Stimulated activated CD4-positive, alpha-beta T cell treated with anti-CD3 and anti-CD28 coated beads, Interleukin-12 subunit alpha, Interleukin-12 subunit beta, amount 100 ng/mL, for 48 hours (primary cell): ENCODE measurements around the gene PCBP4.
"Not testable (repeated sequence)": the region's sequence is repeated elsewhere in the genome, so short reads cannot be mapped to it uniquely, and the experiment has no call there.

Source experiments
- DNase-seq, 3 donors: peaks; one replicate each; pipeline ENCODE4 v3.0.0-alpha.2; 2020; ENCODE audit warnings: low read depth in 2 of 3, low spot score in 1 of 3

Gene PCBP4

DNA sequence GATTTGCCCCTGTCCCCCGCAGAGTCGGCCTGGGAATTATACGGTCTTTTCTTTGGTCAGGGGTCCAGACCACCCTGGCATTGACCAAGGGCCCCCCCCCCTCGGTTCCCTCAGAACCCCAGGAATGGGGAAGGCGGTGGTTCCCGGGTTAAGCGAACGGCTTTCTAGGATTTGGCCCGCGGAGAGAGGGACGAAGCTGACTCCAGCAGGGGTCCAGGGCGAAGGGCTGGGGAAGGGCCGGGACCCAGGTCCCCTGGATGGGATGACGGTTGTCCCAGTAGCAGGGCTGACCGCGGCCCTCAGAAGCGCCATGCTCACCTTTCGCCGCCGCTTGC, 25.8 kb downstream of the PCBP4 start:
- no peak for DNase-seq

DNA sequence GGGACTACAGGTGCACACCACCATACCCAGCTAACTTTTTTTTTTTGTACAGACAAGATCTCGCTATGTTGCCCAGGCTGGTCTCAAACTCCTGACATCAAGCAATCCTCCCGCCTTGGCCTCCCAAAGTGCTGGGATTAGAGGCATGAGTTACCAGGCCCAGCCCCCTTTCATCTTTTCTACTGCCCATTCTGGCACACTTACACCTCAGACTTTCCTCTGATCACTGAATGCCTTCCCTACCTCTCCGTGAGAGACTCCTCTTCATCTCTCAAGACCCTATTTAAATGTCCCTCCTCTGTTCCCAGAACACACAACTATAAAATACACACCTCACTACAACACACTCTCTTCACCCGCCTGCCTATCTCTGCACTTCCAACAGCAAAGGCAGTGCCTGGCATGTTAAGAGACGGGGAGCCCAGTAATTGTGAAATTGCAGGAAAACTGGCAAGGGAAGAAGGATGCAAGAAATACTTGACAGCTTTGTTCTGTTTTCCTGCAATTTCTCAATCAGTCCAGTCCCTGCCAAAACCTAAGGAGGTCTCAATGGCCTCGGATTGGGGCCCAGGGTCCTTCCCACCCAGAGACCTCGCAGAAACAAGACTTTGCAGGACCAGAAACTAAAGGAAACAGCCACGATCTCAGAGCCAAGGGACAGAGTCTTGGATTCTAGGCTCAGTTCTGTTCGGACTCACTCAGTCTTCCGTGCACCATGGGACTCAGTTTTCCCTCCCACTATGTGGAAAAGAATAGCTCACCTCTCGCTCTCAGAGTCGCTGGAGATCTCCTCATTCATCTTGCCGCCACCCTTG, 26.4 kb downstream of the PCBP4 start:
- no peak for DNase-seq

DNA sequence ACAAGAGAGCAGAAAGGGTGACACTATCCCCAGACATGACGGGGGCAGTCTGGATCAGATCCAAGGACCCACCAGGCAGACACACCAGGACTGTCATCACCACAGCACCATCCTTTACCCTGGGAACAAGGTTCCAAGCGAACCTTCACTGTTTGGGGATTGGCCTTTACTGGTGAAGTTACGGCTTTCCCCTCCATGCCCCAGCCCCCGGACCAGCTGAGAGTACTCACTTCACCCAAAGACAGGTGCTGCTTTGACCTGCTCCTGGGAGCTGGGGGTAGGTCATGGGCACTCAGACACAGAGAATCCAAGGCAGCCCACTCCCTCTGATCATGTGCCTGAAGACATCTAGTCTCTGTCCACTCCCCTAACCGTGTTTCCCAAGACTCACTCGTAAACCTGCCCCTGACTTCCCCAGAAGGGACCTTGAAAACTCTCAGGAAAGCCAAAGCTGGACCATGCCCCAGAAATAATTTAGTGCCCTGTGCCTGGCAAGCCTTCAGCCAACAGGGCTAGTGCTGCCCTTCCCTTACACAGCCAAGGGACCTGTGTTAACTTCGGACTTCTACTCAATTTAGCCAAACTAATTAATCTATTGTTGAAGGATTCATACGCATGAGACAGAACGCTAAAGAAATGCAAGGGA, 28.4 kb downstream of the PCBP4 start:
- no peak for DNase-seq

DNA sequence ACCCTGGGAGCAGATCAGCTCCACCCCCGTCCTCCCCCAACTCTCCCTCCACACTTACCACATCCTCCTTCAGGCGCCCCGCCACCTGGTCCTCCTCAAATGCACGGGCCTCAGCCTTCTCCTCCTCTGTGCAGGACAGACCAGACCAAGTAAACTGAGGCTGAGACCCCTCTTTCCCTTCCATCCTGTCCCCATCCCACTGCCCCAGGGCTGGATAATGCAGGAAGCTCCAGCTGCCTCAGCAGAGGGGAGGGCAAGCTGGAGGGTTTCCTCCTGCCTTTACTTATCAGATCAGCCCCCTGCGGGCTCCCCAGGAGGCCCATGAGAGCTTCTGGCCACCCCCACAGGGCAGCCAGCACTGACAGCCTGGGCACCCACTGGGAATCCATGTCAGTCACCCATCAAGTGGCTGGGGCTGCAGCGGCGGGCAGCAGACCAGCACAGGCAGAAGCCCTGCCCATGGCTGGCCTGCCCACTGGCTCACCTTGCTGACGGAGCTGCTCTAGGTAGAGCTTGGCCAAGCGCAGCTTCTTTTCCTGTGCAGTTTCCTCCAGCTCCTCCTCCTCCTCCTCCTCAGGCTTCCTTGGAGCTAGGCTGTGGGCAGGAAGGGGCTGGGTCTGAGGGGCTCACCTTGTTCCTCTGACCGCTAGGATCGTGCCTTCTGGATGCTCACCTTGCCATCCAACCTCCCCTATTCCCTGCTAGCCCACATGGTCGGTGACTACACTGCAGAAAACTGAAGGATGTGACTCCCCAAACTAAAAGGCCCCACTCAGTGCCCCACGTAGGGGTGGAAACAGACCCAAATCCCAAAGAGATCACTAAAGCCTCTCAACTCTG, 29.4 kb downstream of the PCBP4 start:
- no peak for DNase-seq

GRCh38 chr3:51937014-51937413, 30.2 kb downstream of the PCBP4 start:
- DNase-seq, result no peak

DNA sequence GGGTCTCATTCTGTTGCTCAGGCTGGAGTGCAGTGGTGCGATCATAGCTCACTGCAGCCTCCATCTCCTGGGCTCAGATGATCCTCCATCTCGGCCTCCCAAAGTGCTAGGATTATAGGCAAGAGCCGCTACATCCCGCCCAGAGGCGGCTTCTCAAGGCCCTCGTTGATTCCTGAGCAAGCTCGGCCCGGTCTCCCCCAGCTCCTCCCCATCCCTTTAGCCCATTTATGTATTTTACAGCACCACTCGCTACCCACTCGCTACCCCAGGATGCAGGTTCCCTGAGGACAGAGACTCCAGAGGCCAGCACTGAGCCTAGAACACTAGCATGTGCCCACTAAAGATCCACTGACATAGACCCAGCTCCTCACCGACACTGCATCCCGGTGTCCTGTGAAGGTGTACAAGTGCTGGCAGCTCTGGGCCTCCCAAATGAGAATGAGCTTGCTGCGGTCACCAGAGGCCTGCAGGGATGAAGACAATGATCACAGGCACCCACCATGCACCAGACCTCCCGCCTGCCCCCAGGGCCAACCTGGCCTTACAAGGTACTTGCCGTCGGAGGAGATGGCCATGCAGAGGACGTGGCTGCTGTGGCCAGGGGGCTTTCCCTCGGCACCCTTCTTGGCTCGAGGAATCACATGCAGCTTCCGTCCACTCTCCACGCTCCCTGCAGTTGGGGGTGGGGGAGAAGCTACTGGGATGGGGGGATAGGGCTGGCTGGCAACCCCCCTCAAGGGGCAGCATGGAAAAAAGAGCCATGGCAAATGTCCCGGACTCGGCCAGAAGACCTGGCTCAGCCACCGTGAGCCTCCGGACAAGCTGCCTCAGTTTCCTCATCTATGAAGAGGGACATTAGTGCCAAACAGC, 31.1 kb downstream of the PCBP4 start:
- no peak for DNase-seq

- no peak for DNase-seq
Measured at GRCh38 chr3:51934991-51935885, 32.0 kb downstream of the PCBP4 start.

DNA sequence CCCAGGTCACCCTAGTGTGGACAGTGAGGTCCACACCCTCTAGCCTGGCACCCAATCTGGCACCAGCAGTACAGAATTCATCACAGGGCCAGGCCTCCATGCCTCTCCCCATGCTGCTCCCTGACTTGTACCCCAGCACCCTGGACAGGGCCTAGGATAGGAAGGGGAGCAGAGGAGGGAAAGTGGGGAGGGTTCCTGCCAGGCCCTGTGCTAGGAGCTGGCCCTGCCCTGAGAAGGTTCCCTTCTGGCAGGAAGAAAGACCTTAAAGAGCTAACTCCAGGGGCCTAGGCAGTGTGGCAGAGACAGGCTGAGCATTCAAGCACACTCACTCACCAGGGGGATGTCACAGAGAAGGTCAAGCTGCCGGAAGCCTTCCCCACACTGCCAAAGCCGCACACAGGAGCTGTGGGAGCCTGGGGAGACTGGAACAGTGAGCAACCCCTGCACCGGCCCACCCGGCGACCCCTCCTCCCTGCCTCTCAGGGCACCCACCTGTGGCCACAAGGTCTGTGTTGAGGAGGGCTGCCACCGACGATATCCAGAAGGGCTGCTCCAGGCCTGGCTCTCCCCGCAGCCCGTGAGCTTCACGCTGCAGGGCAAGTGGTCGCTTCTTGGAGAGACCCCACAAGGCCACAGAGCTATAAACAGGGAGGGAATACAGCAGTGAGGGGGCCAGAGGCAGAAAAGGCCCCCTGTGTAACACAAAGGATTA, 33.0 kb downstream of the PCBP4 start:
- DNase-seq, result no peak

DNA sequence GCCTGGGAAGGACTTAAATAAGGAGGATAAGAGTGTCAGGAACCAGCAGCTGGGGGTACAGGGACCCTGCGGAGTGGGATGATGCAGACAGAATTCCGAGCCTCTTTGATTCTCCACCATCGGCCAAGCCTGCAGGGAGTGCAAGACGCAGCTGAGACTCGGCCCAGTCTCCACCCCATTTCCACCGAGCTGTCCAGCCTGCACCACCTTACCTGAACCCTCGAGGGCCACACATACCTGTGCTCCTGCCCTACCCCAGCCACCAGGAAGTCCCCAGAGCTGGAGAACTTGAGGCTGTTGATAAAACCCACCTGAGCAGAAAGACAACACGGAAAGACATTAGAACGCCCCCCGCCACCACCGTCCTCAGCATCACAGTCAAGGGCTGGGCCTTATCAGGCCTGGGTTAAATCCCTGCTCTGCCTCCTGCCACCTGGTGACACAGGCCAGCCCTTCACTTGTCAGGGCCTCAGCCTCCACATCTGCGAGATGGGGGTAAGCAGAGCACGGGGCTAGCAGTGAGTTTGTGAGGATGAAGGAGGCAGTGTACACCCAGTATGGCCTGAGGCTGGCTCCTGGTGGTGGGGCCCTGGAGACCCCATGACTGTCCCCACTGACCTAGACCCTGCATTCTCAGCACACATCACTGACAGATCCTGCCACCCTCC, 33.6 kb downstream of the PCBP4 start:
- DNase-seq, result no peak

DNA sequence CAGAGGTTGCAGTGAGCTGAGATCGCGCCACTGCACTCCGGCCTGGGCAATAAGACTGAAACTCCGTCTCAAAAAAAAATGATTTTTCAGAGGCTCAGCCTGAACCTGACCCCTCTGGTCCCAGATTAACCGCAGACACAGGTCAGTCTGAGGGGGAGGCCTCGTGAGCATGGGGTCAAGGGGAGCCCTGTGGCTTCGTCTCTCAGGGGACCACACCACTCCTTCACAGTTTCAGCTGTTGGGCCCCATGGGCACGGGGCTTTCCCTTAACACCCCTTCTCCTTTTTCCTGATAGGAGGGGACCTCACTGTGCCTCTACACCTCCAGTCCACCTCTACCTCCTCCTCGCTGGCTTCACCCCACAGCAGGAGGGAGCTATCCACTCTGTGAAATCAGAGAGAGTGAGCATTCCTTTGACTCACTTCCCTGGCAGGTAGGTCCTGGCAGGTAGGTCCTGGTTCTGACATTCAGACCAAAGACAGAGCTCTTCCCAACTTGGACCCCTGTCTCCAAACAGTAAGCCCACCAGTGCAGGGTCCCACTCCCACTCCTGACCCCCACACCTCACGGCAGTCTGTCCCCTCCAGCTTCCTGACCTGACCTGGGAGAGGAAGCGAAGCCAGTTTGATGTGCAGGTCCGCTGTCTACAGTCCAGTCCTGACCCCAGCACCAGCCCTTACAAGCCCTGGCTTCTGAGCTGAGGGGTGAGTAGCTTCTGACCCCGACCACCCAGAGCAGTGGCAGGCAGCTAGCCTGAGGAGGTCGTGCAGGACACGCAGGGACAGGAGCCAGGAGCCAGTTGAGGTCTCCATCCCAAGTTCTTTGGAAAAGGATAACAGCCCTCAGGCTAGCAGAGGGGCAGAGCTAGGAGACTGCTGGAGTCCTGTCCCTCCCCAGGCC, 34.5 kb downstream of the PCBP4 start:
- DNase-seq, result no peak

DNA sequence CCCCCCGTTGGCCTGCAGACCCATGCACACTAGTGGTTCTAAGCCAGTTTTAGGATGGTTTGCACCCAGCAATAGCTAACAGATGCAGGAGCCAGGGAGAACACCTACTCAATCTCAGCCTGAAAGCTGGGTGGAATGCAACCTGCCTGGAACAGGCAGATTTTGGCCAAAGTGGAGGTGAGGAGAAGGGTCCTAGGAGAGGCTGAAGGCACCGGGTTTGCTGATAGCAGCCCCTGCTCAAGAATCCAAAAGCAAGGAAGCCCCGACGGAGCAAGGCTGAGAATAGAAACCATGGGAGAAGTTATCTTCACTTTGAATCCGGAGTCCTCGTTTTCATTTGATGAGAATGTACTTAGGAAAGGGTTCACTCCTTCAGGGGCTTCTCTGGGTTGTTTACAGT, 35.5 kb downstream of the PCBP4 start:
- no peak for DNase-seq

- DNase-seq, result no peak
Measured at GRCh38 chr3:51930439-51930838, 36.8 kb downstream of the PCBP4 start.

DNA sequence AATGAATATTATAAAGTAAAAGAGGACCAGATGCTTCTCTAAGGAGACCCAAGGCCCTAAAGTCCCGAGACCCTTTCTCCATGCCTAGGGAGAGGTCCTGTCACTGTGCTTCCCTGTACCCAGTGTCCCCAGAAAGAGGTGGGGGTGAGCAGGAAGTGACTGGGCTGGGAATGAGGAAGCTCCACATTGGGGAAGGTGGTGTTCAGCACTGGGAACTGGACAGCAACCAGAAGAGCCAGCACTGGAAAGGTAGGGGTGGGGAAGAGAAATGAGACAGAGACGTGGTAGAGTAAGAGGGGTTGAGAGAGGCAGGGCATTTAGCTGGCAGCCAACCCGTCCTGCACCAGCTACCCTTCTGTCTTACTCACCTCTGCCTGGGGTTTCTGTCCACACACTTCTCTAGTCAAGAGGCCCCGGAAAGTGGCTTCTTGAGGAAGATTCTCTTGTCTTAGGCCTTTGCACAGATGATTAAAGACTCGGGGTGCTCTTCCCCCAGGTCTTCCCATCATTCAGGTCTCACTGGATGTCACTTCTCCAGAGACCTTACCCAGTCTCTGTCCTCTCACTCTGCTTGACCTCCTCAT, 37.7 kb downstream of the PCBP4 start:
- no peak for DNase-seq

DNA sequence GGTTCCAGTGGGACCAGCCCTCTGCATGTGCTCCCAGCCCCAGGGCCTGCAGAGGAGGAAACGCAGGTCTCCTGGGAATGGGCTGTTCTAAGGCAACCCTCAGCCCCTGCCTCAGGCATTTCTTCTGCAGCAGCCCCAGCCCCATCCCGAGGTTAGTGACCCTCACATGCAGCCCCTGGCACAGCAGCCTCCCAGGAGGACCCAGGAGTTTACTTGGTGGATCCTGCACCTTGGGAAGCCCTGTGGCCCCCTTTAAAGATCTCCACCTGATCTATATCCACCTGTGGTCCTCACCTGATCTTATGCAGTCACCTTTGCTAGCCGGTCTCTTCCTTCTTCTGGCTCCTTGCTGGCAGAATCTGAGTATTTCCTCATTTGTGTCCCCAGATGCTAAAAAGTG, 38.3 kb downstream of the PCBP4 start:
- DNase-seq, result not testable (repeated sequence)

DNA sequence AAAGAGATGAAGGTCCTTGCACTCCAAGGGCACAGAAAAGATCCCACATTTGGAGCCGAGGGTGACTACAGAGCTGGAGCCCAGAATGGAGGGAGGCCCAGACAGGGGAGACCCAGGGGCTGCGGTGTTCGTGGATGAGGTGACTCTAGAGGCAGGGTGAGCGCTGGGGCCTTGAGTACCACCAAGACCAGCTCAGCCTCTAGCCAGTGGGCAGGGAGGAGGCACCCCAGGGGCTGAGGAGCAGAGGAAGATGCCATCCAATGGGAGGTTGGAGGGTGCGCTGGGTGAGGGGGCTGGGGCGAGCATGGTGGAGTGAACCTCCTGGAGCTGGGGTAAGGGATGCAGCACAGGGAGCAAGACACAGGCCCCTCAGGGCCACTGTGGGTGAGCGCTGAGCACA, 38.8 kb downstream of the PCBP4 start:
- no peak for DNase-seq

GRCh38 chr3:51927061-51927977, 39.9 kb downstream of the PCBP4 start:
- DNase-seq, result no peak
